IMR-90 (cell line): ENCODE results near the gene HAS3. TPM values are rescaled to one million over a fixed set of nuclear protein-coding genes. Genes with fewer than 3 reads are reported as not detected.

ENCODE experiments used
- ATAC-seq: fragments of 200-7000 bp; cut with Tn5 transposase; 2 replicates; pipeline ENCODE4 v1.9.1; 2020; ENCODE audit warnings: low read depth, mild to moderate bottlenecking, moderate library complexity
- BruUV-seq: library from RNA; stranded (reverse); fragments of 400-500 nt; replicated peaks from 2 replicates; lab custom pipeline; 2021; lab: Mats Ljungman, UMichigan
- CTCF ChIA-PET: fragments of 300-600 bp; formaldehyde crosslinking; extraction: SDS; loops from one replicate; lab custom pipeline; 2021; ENCODE audit warnings: antibody characterized with exemption; lab: Yijun Ruan, JAX
- POLR2A ChIA-PET: fragments of 300-600 bp; sonication (Branson Sonifier 250); formaldehyde crosslinking; loops from one replicate; lab custom pipeline; 2022; ENCODE audit warnings: antibody characterized with exemption; ENCODE audit not compliant: unreplicated experiment; lab: Charles Lee
- DNase-seq: peaks from one replicate; pipeline ENCODE4 v3.0.0; 2013
- H2AFZ ChIP-seq: replicated peaks from 2 replicates; pipeline ENCODE3; 2013; ENCODE audit warnings: low read length, mild to moderate bottlenecking; ENCODE audit not compliant: poor library complexity
- H2AK5ac ChIP-seq: 2 replicates; pipeline ENCODE4 v1.6.1; 2013; ENCODE audit warnings: low read depth, low read length, inconsistent platforms
- H2AK9ac ChIP-seq: replicated peaks from 2 replicates; pipeline ENCODE3; 2013; ENCODE audit warnings: mild to moderate bottlenecking, low read depth, low read length, moderate library complexity; ENCODE audit not compliant: poor library complexity
- H2BK120ac ChIP-seq: 2 replicates; pipeline ENCODE4 v1.6.1; 2013; ENCODE audit warnings: low read depth, low read length, inconsistent platforms
- H2BK15ac ChIP-seq: 3 replicates; pipeline ENCODE4 v1.6.1; 2013; ENCODE audit warnings: low read depth, low read length, inconsistent platforms
- H2BK20ac ChIP-seq: 2 replicates; pipeline ENCODE4 v1.6.1; 2013; ENCODE audit warnings: low read depth, mild to moderate bottlenecking, inconsistent platforms, low read length, moderate library complexity
- H2BK5ac ChIP-seq: 2 replicates; pipeline ENCODE4 v1.6.1; 2013; ENCODE audit warnings: mild to moderate bottlenecking, low read depth, low read length, inconsistent platforms; ENCODE audit not compliant: poor library complexity, severe bottlenecking
- H3K14ac ChIP-seq: replicated peaks from 2 replicates; pipeline ENCODE4 v1.6.1; 2013; ENCODE audit warnings: low read depth, low read length, inconsistent platforms
- H3K18ac ChIP-seq: 2 replicates; pipeline ENCODE4 v1.6.1; 2013; ENCODE audit warnings: low read depth, low read length, control low read depth
- H3K23ac ChIP-seq: 2 replicates; pipeline ENCODE4 v1.6.1; 2013; ENCODE audit warnings: low read depth, low read length, inconsistent platforms
- H3K27ac ChIP-seq: 2 replicates; pipeline ENCODE4 v1.5.1; 2013; ENCODE audit warnings: mild to moderate bottlenecking, control low read depth, low read length; ENCODE audit not compliant: insufficient read depth
- H3K27me3 ChIP-seq: 2 replicates; pipeline ENCODE4 v1.6.1; 2013; ENCODE audit warnings: low read length; ENCODE audit not compliant: control insufficient read depth, insufficient read depth
- H3K36me3 ChIP-seq: 2 replicates; pipeline ENCODE4 v1.6.1; 2013; ENCODE audit warnings: low read length, mixed read lengths; ENCODE audit not compliant: control insufficient read depth, insufficient read depth
- H3K4ac ChIP-seq: 2 replicates; pipeline ENCODE4 v1.6.1; 2013; ENCODE audit warnings: low read depth, low read length, inconsistent platforms
- H3K4me1 ChIP-seq: 2 replicates; pipeline ENCODE4 v1.6.1; 2013; ENCODE audit warnings: low read length, mixed read lengths; ENCODE audit not compliant: control insufficient read depth, insufficient read depth
- H3K4me2 ChIP-seq: 2 replicates; pipeline ENCODE4 v1.6.1; 2013; ENCODE audit warnings: low read depth, mild to moderate bottlenecking, control low read depth, low read length, moderate library complexity
- H3K4me3 ChIP-seq: 2 replicates; pipeline ENCODE4 v1.5.1; 2013; ENCODE audit warnings: low read depth, mild to moderate bottlenecking, control low read depth, low read length, moderate library complexity; ENCODE audit not compliant: insufficient read depth
- H3K56ac ChIP-seq: 2 replicates; pipeline ENCODE4 v1.6.1; 2013; ENCODE audit warnings: low read length, inconsistent platforms; ENCODE audit not compliant: insufficient read depth; ENCODE audit errors: extremely low read depth
- H3K79me1 ChIP-seq, 2 experiments: 2 replicates each; pipeline ENCODE4 v1.6.1; 2013; ENCODE audit warnings: low read length in 2 of 2, inconsistent platforms in 1 of 2, low read depth in 1 of 2
- H3K9ac ChIP-seq: 2 replicates; pipeline ENCODE4 v1.6.1; 2013; ENCODE audit warnings: low read depth, low read length, control low read depth
- H3K9me1 ChIP-seq: 2 replicates; pipeline ENCODE4 v1.6.1; 2013; ENCODE audit warnings: low read length, inconsistent platforms; ENCODE audit not compliant: insufficient read depth
- H3K9me3 ChIP-seq: 2 replicates; pipeline ENCODE4 v1.6.1; 2013; ENCODE audit warnings: low read length; ENCODE audit not compliant: control insufficient read depth, insufficient read depth
- H4K20me1 ChIP-seq: 2 replicates; pipeline ENCODE4 v1.6.1; 2013; ENCODE audit warnings: low read length, inconsistent platforms; ENCODE audit not compliant: insufficient read depth
- H4K5ac ChIP-seq: 2 replicates; pipeline ENCODE4 v1.6.1; 2013; ENCODE audit warnings: mild to moderate bottlenecking, low read depth, low read length, control low read depth
- H4K8ac ChIP-seq, 2 experiments: 2 replicates each; pipeline ENCODE4 v1.6.1; 2013; ENCODE audit warnings: low read depth in 2 of 2, low read length in 2 of 2, control low read depth in 1 of 2, inconsistent platforms in 1 of 2
- H4K91ac ChIP-seq: 2 replicates; pipeline ENCODE4 v1.6.1; 2013; ENCODE audit warnings: low read depth, low read length, inconsistent platforms; ENCODE audit not compliant: insufficient read depth
- CEBPB ChIP-seq: IDR thresholded peaks from 2 replicates; pipeline ENCODE4 v1.6.1; 2012; ENCODE audit warnings: low read depth, low read length, improper control_type of control experiment
- CHD1 ChIP-seq: IDR thresholded peaks from 2 replicates; pipeline ENCODE4 v1.6.1; 2012; ENCODE audit warnings: low read depth, low read length, improper control_type of control experiment
- MAFK ChIP-seq: IDR thresholded peaks from 2 replicates; pipeline ENCODE4 v1.6.1; 2012; ENCODE audit warnings: low read depth, low read length, improper control_type of control experiment
- MAZ ChIP-seq: IDR thresholded peaks from 2 replicates; pipeline ENCODE4 v1.6.1; 2012; ENCODE audit warnings: low read depth, mild to moderate bottlenecking, low read length, improper control_type of control experiment, moderate library complexity, borderline replicate concordance
- MXI1 ChIP-seq: IDR thresholded peaks from 2 replicates; pipeline ENCODE4 v1.6.1; 2012; ENCODE audit warnings: low read depth, mild to moderate bottlenecking, low read length, moderate library complexity, borderline replicate concordance
- NFE2L2 ChIP-seq: fragments of 150-350 bp; IDR thresholded peaks from 2 replicates; pipeline ENCODE4 v1.6.1; 2016; ENCODE audit warnings: low read depth, mild to moderate bottlenecking, low read length
- POLR2A ChIP-seq: IDR thresholded peaks from 2 replicates; pipeline ENCODE4 v1.6.1; 2012; ENCODE audit warnings: mild to moderate bottlenecking, low read depth, low read length
- RAD21 ChIP-seq: IDR thresholded peaks from 2 replicates; pipeline ENCODE4 v1.6.1; 2012; ENCODE audit warnings: low read length, improper control_type of control experiment
- RCOR1 ChIP-seq: IDR thresholded peaks from 2 replicates; pipeline ENCODE4 v1.6.1; 2012; ENCODE audit warnings: mild to moderate bottlenecking, low read length, improper control_type of control experiment; ENCODE audit not compliant: insufficient replicate concordance
- RFX5 ChIP-seq: IDR thresholded peaks from 2 replicates; pipeline ENCODE4 v1.8.0; 2012; ENCODE audit warnings: low read depth, mild to moderate bottlenecking, low read length, moderate library complexity
- SMC3 ChIP-seq: fragments of 150-350 bp; IDR thresholded peaks from 2 replicates; pipeline ENCODE4 v1.6.1; 2016; ENCODE audit warnings: low read depth, mild to moderate bottlenecking, antibody characterized with exemption, low read length, moderate library complexity
- WGBS, 2 experiments: methylation state at CpG; one replicate each; pipeline versions ENCODE4 v1.1.5 to v1.1.7; 2013; ENCODE audit warnings: missing lambda C conversion rate in 2 of 2; ENCODE audit not compliant: insufficient read length in 1 of 2; ENCODE audit errors: extremely low coverage in 2 of 2; 5-methylcytosine and 5-hydroxymethylcytosine counted together
- dilution Hi-C: fragments of 300-500 bp; cut with HindIII; formaldehyde crosslinking; loops from one replicate; pipeline ENCODE4 v1.14.3; 2018; ENCODE audit warnings: low sequenced_read_pairs; ENCODE audit not compliant: unreplicated experiment
- in situ Hi-C: fragments of 300-500 bp; cut with MboI; formaldehyde crosslinking; loops from 3 replicates; pipeline ENCODE4 v1.14.3; 2019; ENCODE audit warnings: low sequenced_read_pairs, inconsistent platforms, mixed read lengths
- intact Hi-C: fragments of 100-400 bp; cut with micrococcal nuclease; formaldehyde crosslinking; loops from 2 replicates; pipeline ENCODE4 v1.10.0; 2022
- polyA plus RNA-seq, 3 experiments: library from polyadenylated mRNA; depleted of rRNA; stranded (reverse); fragments of >200 nt; gene quantifications; 2 replicates each; pipeline ENCODE4 v1.2.3, GENCODE V29; 2012; ENCODE audit warnings: low replicate concordance in 1 of 3
- total RNA-seq: library from RNA; depleted of rRNA; stranded (reverse); fragments of >200 nt; gene quantifications from 2 replicates; pipeline ENCODE4 v1.2.3, GENCODE V29; 2012
- TF ChIP-seq, protein P1 (sequence below): conservative IDR thresholded peaks from 2 replicates; pipeline ENCODE4 v1.5.1; 2012; ENCODE audit warnings: mild to moderate bottlenecking, low read depth, low read length, improper control_type of control experiment
- TF ChIP-seq, protein P2 (sequence below): fragments of 150-350 bp; IDR thresholded peaks from 2 replicates; pipeline ENCODE4 v1.6.1; 2017; ENCODE audit warnings: mild to moderate bottlenecking, antibody characterized with exemption, low read length, low read depth

Gene HAS3
- total and polyA plus RNA-seq, 2 of the 4 experiments (the other 2 are of a cell fraction) = 0.36 to 0.97 TPM

DNA sequence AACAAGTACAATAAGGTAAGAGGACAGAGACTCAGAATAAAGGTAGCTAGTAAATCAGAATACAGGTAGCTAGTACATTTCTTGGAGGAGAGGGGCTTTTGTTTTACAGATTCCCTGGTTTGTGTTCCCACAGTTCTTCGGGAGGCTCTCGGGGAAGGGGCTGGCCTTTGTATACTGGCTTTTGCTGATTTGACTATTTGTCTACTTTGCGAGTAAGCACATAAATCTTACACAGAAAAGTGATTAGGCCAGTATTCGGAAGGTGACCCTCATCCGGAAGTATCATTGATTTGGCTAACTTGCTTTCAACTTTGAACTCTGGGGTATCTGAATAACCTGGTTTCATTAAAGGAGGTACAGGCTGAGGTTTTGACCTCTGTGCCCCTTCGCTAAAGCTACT is 60.1 kb downstream of the HAS3 start:
- 0 out of 2 replicates have a peak overlapping the region, but pooled peaks have one; percentile 4 for H4K91ac ChIP-seq
- H3K18ac ChIP-seq = no peak overlapping the region
- no peak overlapping the region for H3K4me2 ChIP-seq
- DNase-seq (no peak), ATAC-seq (no peak)
- peak overlapping the region; percentile 27; the same call in 1 of the 2 replicates for H3K4ac ChIP-seq
- no peak overlapping the region for H4K5ac ChIP-seq
- peak overlapping the region; percentile 8 for H2AK9ac ChIP-seq
- H3K27me3 ChIP-seq = no peaks in the 10 kb centered on the region
- peaks cover 36% of the 10 kb centered on the region for H3K36me3 ChIP-seq
- no peak overlapping the region for H3K56ac ChIP-seq
- H3K79me1 ChIP-seq = peaks cover 0 to 30% of the 10 kb centered on the region in 2 experiments; a peak in 3 of 4 replicates
- H3K9ac ChIP-seq = no peak overlapping the region
- CTCF ChIA-PET = interaction anchor here (1.1 to 3.2 kb wide), 2 partner anchors 15 to 122 kb away, joined by 3 to 17 read pairs; no protein-coding TSS in a partner anchor
- intact Hi-C loops (no loop called here), in situ Hi-C loops (no loop called here), dilution Hi-C loops (no loop called here)
- peak overlapping the region; percentile 18; the same call in 1 of the 2 replicates for H3K23ac ChIP-seq
- H3K4me1 ChIP-seq = peaks cover 10% of the 10 kb centered on the region
- no peak overlapping the region for H3K27ac ChIP-seq
- H3K4me3 ChIP-seq = no peak overlapping the region
- peaks cover 8% of the 10 kb centered on the region; the same call in 1 of the 2 replicates for H3K9me1 ChIP-seq
- peaks cover 13% of the 10 kb centered on the region for H4K20me1 ChIP-seq
- no peak overlapping the region for H2AK5ac ChIP-seq
- peak overlapping the region in 1 of 2 experiments; percentile 53; a peak in 1 of 4 replicates for H4K8ac ChIP-seq
- H2BK5ac ChIP-seq = peak overlapping the region; percentile 2
- peak overlapping the region; percentile 68; the same call in 1 of the 3 replicates for H2BK15ac ChIP-seq
- TF ChIP-seq MAFK (no peak), RFX5 (no peak), SMC3 (no peak), RAD21 (no peak), NFE2L2 (no peak), RCOR1 (no peak), MAZ (no peak), MXI1 (no peak), CEBPB (no peak), CHD1 (no peak), POLR2A (no peak)
- TF ChIP-seq, protein P1, sequence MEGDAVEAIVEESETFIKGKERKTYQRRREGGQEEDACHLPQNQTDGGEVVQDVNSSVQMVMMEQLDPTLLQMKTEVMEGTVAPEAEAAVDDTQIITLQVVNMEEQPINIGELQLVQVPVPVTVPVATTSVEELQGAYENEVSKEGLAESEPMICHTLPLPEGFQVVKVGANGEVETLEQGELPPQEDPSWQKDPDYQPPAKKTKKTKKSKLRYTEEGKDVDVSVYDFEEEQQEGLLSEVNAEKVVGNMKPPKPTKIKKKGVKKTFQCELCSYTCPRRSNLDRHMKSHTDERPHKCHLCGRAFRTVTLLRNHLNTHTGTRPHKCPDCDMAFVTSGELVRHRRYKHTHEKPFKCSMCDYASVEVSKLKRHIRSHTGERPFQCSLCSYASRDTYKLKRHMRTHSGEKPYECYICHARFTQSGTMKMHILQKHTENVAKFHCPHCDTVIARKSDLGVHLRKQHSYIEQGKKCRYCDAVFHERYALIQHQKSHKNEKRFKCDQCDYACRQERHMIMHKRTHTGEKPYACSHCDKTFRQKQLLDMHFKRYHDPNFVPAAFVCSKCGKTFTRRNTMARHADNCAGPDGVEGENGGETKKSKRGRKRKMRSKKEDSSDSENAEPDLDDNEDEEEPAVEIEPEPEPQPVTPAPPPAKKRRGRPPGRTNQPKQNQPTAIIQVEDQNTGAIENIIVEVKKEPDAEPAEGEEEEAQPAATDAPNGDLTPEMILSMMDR = no peak
- TF ChIP-seq, protein P2, sequence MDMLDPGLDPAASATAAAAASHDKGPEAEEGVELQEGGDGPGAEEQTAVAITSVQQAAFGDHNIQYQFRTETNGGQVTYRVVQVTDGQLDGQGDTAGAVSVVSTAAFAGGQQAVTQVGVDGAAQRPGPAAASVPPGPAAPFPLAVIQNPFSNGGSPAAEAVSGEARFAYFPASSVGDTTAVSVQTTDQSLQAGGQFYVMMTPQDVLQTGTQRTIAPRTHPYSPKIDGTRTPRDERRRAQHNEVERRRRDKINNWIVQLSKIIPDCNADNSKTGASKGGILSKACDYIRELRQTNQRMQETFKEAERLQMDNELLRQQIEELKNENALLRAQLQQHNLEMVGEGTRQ = no peak
- H2BK20ac ChIP-seq = peak overlapping the region; percentile 72; the same call in 1 of the 2 replicates
- POLR2A ChIA-PET = no interaction called here
- WGBS, 2 experiments = 57% methylated on average over 1 of the region's 6 CpGs; no CpG with 5 or more reads in 1 of the 2 experiments
- H3K14ac ChIP-seq = peak overlapping the region; percentile 1; the same call in 1 of the 2 replicates
- no peaks in the 10 kb centered on the region for H3K9me3 ChIP-seq
- H2BK120ac ChIP-seq = no peak overlapping the region
- no peak overlapping the region for H2AFZ ChIP-seq
- BruUV-seq = no TSS peak
